EL (cell line): ENCODE measurements around the gene TMED9.

ENCODE experiments used
- DNase-seq: peaks from one replicate; pipeline ENCODE4 v3.0.0-alpha.2; 2016

Gene TMED9

GRCh38 chr5:177588413-177588909, 3.5 kb upstream of the TMED9 start:
- no peak for DNase-seq

- DNase-seq: no peak
Observed at GRCh38 chr5:177590406-177590805, 1.6 kb upstream of the TMED9 start.

- no peak for DNase-seq
Observed at GRCh38 chr5:177591690-177592009, 353 bp upstream of the TMED9 start.

- DNase-seq: no peak
Observed at GRCh38 chr5:177592905-177593304, 902 bp downstream of the TMED9 start.

- no peak for DNase-seq
Observed at GRCh38 chr5:177593511-177593910, 1.5 kb downstream of the TMED9 start.

- DNase-seq: no peak
Observed at GRCh38 chr5:177594071-177594470, 2.1 kb downstream of the TMED9 start.

- DNase-seq: no peak
Observed at GRCh38 chr5:177595026-177595585, 3.1 kb downstream of the TMED9 start.

GRCh38 chr5:177595991-177596774, 4.2 kb downstream of the TMED9 start:
- DNase-seq: no peak

GRCh38 chr5:177596775-177597238, 4.8 kb downstream of the TMED9 start:
- DNase-seq: no peak

- peak; percentile 29 for DNase-seq
Observed at GRCh38 chr5:177598477-177598876, 6.5 kb downstream of the TMED9 start.

- DNase-seq: peak; percentile 82
Observed at GRCh38 chr5:177599731-177600507, 7.9 kb downstream of the TMED9 start, which contains the start of gene B4GALT7. Gene B4GALT7 (plus strand): TSS chr5:177600132. CDS start chr5:177600211, 79 bp downstream.

- DNase-seq: peak; percentile 37
Observed at GRCh38 chr5:177600508-177601018, 8.6 kb downstream of the TMED9 start.

GRCh38 chr5:177601126-177601525, 9.1 kb downstream of the TMED9 start:
- no peak for DNase-seq

- no peak for DNase-seq
Observed at GRCh38 chr5:177601577-177602457, 9.8 kb downstream of the TMED9 start.

GRCh38 chr5:177602458-177602830, 10.4 kb downstream of the TMED9 start:
- no peak for DNase-seq

- no peak for DNase-seq
Observed at GRCh38 chr5:177603631-177604030, 11.6 kb downstream of the TMED9 start.

- DNase-seq: no peak
Observed at GRCh38 chr5:177604116-177604521, 12.1 kb downstream of the TMED9 start.

- no peak for DNase-seq
Observed at GRCh38 chr5:177604656-177605055, 12.7 kb downstream of the TMED9 start.

- no peak for DNase-seq
Observed at GRCh38 chr5:177605078-177605477, 13.1 kb downstream of the TMED9 start.

GRCh38 chr5:177605667-177606066, 13.7 kb downstream of the TMED9 start:
- no peak for DNase-seq

GRCh38 chr5:177606071-177607051, 14.4 kb downstream of the TMED9 start:
- no peak for DNase-seq
